Measurements from ENCODE around the gene GAGE12J.
"Not testable (repeated sequence)": the region's sequence is repeated elsewhere in the genome, so short reads cannot be mapped to it uniquely, and the experiment has no call there.

Gene GAGE12J

GRCh38 chrX:49321737-49322136 is at the start of gene GAGE12J:
Gene GAGE12J, plus strand, starts transcription at chrX:49322037. Its CDS starts 1,157 bp downstream, at chrX:49323194.
- not testable (repeated sequence) for H3K4me1 ChIP-seq (ENCODE audit: control insufficient read depth, insufficient read depth, low read length); H3K27me3 ChIP-seq (ENCODE audit: control insufficient read depth, insufficient read depth, low read length); H3K4me3 ChIP-seq (ENCODE audit: low read depth, low read length); H3K9ac ChIP-seq (ENCODE audit: low read depth, low read length); H3K36me3 ChIP-seq (ENCODE audit: control insufficient read depth, insufficient read depth, low read length); H3K9me3 ChIP-seq (ENCODE audit: control insufficient read depth, insufficient read depth, low read length)

- Histone ChIP-seq H3K9me3 (ENCODE audit: control insufficient read depth, insufficient read depth, low read length) (no peaks in the 10 kb centered on the region), H3K4me3 (ENCODE audit: low read depth, low read length) (no peak overlapping the region), H3K36me3 (ENCODE audit: control insufficient read depth, insufficient read depth, low read length) (no peaks in the 10 kb centered on the region), H3K27me3 (ENCODE audit: control insufficient read depth, insufficient read depth, low read length) (no peaks in the 10 kb centered on the region), H3K4me1 (ENCODE audit: control insufficient read depth, insufficient read depth, low read length) (peaks cover 5% of the 10 kb centered on the region), H3K9ac (ENCODE audit: low read depth, low read length) (no peak overlapping the region)
Observed at GRCh38 chrX:49272421-49272820, 49.4 kb upstream of the GAGE12J start.

- H3K36me3 ChIP-seq (ENCODE audit: control insufficient read depth, insufficient read depth, low read length) = no peaks in the 10 kb centered on the region
- H3K9me3 ChIP-seq (ENCODE audit: control insufficient read depth, insufficient read depth, low read length) = no peaks in the 10 kb centered on the region
- H3K27me3 ChIP-seq (ENCODE audit: control insufficient read depth, insufficient read depth, low read length) = no peaks in the 10 kb centered on the region
- H3K4me1 ChIP-seq (ENCODE audit: control insufficient read depth, insufficient read depth, low read length) = peaks cover 5% of the 10 kb centered on the region
- H3K9ac ChIP-seq (ENCODE audit: low read depth, low read length) = no peak overlapping the region
- H3K4me3 ChIP-seq (ENCODE audit: low read depth, low read length) = no peak overlapping the region
Observed at GRCh38 chrX:49273181-49273727, 48.6 kb upstream of the GAGE12J start.

- Histone ChIP-seq H3K9me3 (ENCODE audit: control insufficient read depth, insufficient read depth, low read length) (no peaks in the 10 kb centered on the region), H3K36me3 (ENCODE audit: control insufficient read depth, insufficient read depth, low read length) (no peaks in the 10 kb centered on the region), H3K4me3 (ENCODE audit: low read depth, low read length) (no peak overlapping the region), H3K27me3 (ENCODE audit: control insufficient read depth, insufficient read depth, low read length) (no peaks in the 10 kb centered on the region), H3K4me1 (ENCODE audit: control insufficient read depth, insufficient read depth, low read length) (peaks cover 3% of the 10 kb centered on the region), H3K9ac (ENCODE audit: low read depth, low read length) (no peak overlapping the region)
Observed at GRCh38 chrX:49276207-49276606, 45.6 kb upstream of the GAGE12J start.

GRCh38 chrX:49276671-49277534 is 44.9 kb upstream of the GAGE12J start:
- H3K27me3 ChIP-seq (ENCODE audit: control insufficient read depth, insufficient read depth, low read length) = no peaks in the 10 kb centered on the region
- no peaks in the 10 kb centered on the region for H3K36me3 ChIP-seq (ENCODE audit: control insufficient read depth, insufficient read depth, low read length)
- no peak overlapping the region for H3K9ac ChIP-seq (ENCODE audit: low read depth, low read length)

DNA sequence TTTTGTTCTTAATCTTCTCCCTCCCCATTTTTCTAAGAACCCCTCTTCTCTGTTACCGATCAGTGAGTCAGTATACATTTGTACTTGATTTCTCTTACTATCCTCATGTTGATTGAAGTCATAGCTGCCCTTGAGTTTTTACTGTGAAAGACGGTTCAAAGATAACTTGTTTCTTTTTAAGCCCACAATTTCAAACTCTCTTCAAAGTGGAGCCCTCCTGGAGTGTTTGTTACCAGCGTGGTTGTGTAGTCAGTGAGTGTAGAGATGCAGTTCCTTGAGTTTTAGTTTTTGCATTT is 44.4 kb upstream of the GAGE12J start:
- H3K36me3 ChIP-seq (ENCODE audit: control insufficient read depth, insufficient read depth, low read length) = no peaks in the 10 kb centered on the region
- H3K27me3 ChIP-seq (ENCODE audit: control insufficient read depth, insufficient read depth, low read length) = no peaks in the 10 kb centered on the region
- no peak overlapping the region for H3K4me3 ChIP-seq (ENCODE audit: low read depth, low read length)
- no peak overlapping the region for H3K9ac ChIP-seq (ENCODE audit: low read depth, low read length)
- peaks cover 2% of the 10 kb centered on the region for H3K4me1 ChIP-seq (ENCODE audit: control insufficient read depth, insufficient read depth, low read length)
- H3K9me3 ChIP-seq (ENCODE audit: control insufficient read depth, insufficient read depth, low read length) = no peaks in the 10 kb centered on the region

More at GRCh38 chrX:49276671-49277534, 44.9 kb upstream of the GAGE12J start:
- no peak overlapping the region for H3K4me3 ChIP-seq (ENCODE audit: low read depth, low read length)
- H3K4me1 ChIP-seq (ENCODE audit: control insufficient read depth, insufficient read depth, low read length) = peaks cover 3% of the 10 kb centered on the region
- H3K9me3 ChIP-seq (ENCODE audit: control insufficient read depth, insufficient read depth, low read length) = no peaks in the 10 kb centered on the region

- Histone ChIP-seq H3K9me3 (ENCODE audit: control insufficient read depth, insufficient read depth, low read length) (no peaks in the 10 kb centered on the region), H3K27me3 (ENCODE audit: control insufficient read depth, insufficient read depth, low read length) (no peaks in the 10 kb centered on the region), H3K9ac (ENCODE audit: low read depth, low read length) (no peak overlapping the region), H3K4me1 (ENCODE audit: control insufficient read depth, insufficient read depth, low read length) (no peaks in the 10 kb centered on the region), H3K36me3 (ENCODE audit: control insufficient read depth, insufficient read depth, low read length) (no peaks in the 10 kb centered on the region), H3K4me3 (ENCODE audit: low read depth, low read length) (no peak overlapping the region)
Observed at GRCh38 chrX:49278081-49278480, 43.8 kb upstream of the GAGE12J start.

- H3K4me3 ChIP-seq (ENCODE audit: low read depth, low read length) = no peak overlapping the region
- no peaks in the 10 kb centered on the region for H3K27me3 ChIP-seq (ENCODE audit: control insufficient read depth, insufficient read depth, low read length)
- H3K9ac ChIP-seq (ENCODE audit: low read depth, low read length) = no peak overlapping the region
Observed at GRCh38 chrX:49282647-49283011, 39.2 kb upstream of the GAGE12J start.

GRCh38 chrX:49284212-49284611 is 37.6 kb upstream of the GAGE12J start:
- no peaks in the 10 kb centered on the region for H3K4me1 ChIP-seq (ENCODE audit: control insufficient read depth, insufficient read depth, low read length)
- H3K4me3 ChIP-seq (ENCODE audit: low read depth, low read length) = no peak overlapping the region
- H3K36me3 ChIP-seq (ENCODE audit: control insufficient read depth, insufficient read depth, low read length) = no peaks in the 10 kb centered on the region
- H3K27me3 ChIP-seq (ENCODE audit: control insufficient read depth, insufficient read depth, low read length) = no peaks in the 10 kb centered on the region
- no peaks in the 10 kb centered on the region for H3K9me3 ChIP-seq (ENCODE audit: control insufficient read depth, insufficient read depth, low read length)
- no peak overlapping the region for H3K9ac ChIP-seq (ENCODE audit: low read depth, low read length)

More at GRCh38 chrX:49282647-49283011, 39.2 kb upstream of the GAGE12J start:
- H3K36me3 ChIP-seq (ENCODE audit: control insufficient read depth, insufficient read depth, low read length) = no peaks in the 10 kb centered on the region
- H3K9me3 ChIP-seq (ENCODE audit: control insufficient read depth, insufficient read depth, low read length) = no peaks in the 10 kb centered on the region
- H3K4me1 ChIP-seq (ENCODE audit: control insufficient read depth, insufficient read depth, low read length) = no peaks in the 10 kb centered on the region

- no peaks in the 10 kb centered on the region for H3K9me3 ChIP-seq (ENCODE audit: control insufficient read depth, insufficient read depth, low read length)
- H3K27me3 ChIP-seq (ENCODE audit: control insufficient read depth, insufficient read depth, low read length) = no peaks in the 10 kb centered on the region
- H3K4me3 ChIP-seq (ENCODE audit: low read depth, low read length) = no peak overlapping the region
- H3K4me1 ChIP-seq (ENCODE audit: control insufficient read depth, insufficient read depth, low read length) = no peaks in the 10 kb centered on the region
- no peaks in the 10 kb centered on the region for H3K36me3 ChIP-seq (ENCODE audit: control insufficient read depth, insufficient read depth, low read length)
- no peak overlapping the region for H3K9ac ChIP-seq (ENCODE audit: low read depth, low read length)
Observed at GRCh38 chrX:49286136-49286535, 35.7 kb upstream of the GAGE12J start.

GRCh38 chrX:49286581-49286980 is 35.3 kb upstream of the GAGE12J start:
- Histone ChIP-seq H3K27me3 (ENCODE audit: control insufficient read depth, insufficient read depth, low read length) (no peaks in the 10 kb centered on the region), H3K9ac (ENCODE audit: low read depth, low read length) (no peak overlapping the region), H3K9me3 (ENCODE audit: control insufficient read depth, insufficient read depth, low read length) (no peaks in the 10 kb centered on the region), H3K36me3 (ENCODE audit: control insufficient read depth, insufficient read depth, low read length) (no peaks in the 10 kb centered on the region), H3K4me1 (ENCODE audit: control insufficient read depth, insufficient read depth, low read length) (no peaks in the 10 kb centered on the region), H3K4me3 (ENCODE audit: low read depth, low read length) (no peak overlapping the region)

GRCh38 chrX:49287665-49288064 is 34.2 kb upstream of the GAGE12J start:
- Histone ChIP-seq H3K4me3 (ENCODE audit: low read depth, low read length) (no peak overlapping the region), H3K9ac (ENCODE audit: low read depth, low read length) (no peak overlapping the region), H3K27me3 (ENCODE audit: control insufficient read depth, insufficient read depth, low read length) (no peaks in the 10 kb centered on the region), H3K36me3 (ENCODE audit: control insufficient read depth, insufficient read depth, low read length) (no peaks in the 10 kb centered on the region), H3K4me1 (ENCODE audit: control insufficient read depth, insufficient read depth, low read length) (no peaks in the 10 kb centered on the region), H3K9me3 (ENCODE audit: control insufficient read depth, insufficient read depth, low read length) (no peaks in the 10 kb centered on the region)

Measured in iPS-15b (cell line).